ENCODE data around the gene SERPINB1.
"Not testable (repeated sequence)": the region's sequence is repeated elsewhere in the genome, so short reads cannot be mapped to it uniquely, and the experiment has no call there.

Gene SERPINB1

GRCh38 chr6:2853378-2853768 is 11.7 kb upstream of the SERPINB1 start:
- not testable (repeated sequence) for H3K36me3 ChIP-seq (ENCODE audit: control insufficient read depth, insufficient read depth, low read length); H3K4me3 ChIP-seq (ENCODE audit: low read length); H3K27me3 ChIP-seq (ENCODE audit: control insufficient read depth, insufficient read depth, low read length); H3K9me3 ChIP-seq (ENCODE audit: control insufficient read depth, low read length)
- peak overlapping the region; percentile 63 for H3K9ac ChIP-seq (ENCODE audit: low read length)
- H3K4me1 ChIP-seq (ENCODE audit: control insufficient read depth, insufficient read depth, low read length): peaks cover 26% of the 10 kb centered on the region

- H3K4me1 ChIP-seq (ENCODE audit: control insufficient read depth, insufficient read depth, low read length): peaks cover 22% of the 10 kb centered on the region
- H3K9ac ChIP-seq (ENCODE audit: low read length): no peak overlapping the region
Measured at GRCh38 chr6:2852921-2853322, 11.3 kb upstream of the SERPINB1 start.

GRCh38 chr6:2852514-2852855 is 10.8 kb upstream of the SERPINB1 start:
- Histone ChIP-seq H3K36me3 (ENCODE audit: control insufficient read depth, insufficient read depth, low read length) (no peaks in the 10 kb centered on the region), H3K27me3 (ENCODE audit: control insufficient read depth, insufficient read depth, low read length) (no peaks in the 10 kb centered on the region), H3K9me3 (ENCODE audit: control insufficient read depth, low read length) (no peaks in the 10 kb centered on the region), H3K4me3 (ENCODE audit: low read length) (no peak overlapping the region), H3K9ac (ENCODE audit: low read length) (no peak overlapping the region), H3K4me1 (ENCODE audit: control insufficient read depth, insufficient read depth, low read length) (peaks cover 18% of the 10 kb centered on the region)

More at GRCh38 chr6:2852921-2853322, 11.3 kb upstream of the SERPINB1 start:
- no peaks in the 10 kb centered on the region for H3K36me3 ChIP-seq (ENCODE audit: control insufficient read depth, insufficient read depth, low read length)
- H3K9me3 ChIP-seq (ENCODE audit: control insufficient read depth, low read length): no peaks in the 10 kb centered on the region
- H3K4me3 ChIP-seq (ENCODE audit: low read length): no peak overlapping the region
- H3K27me3 ChIP-seq (ENCODE audit: control insufficient read depth, insufficient read depth, low read length): no peaks in the 10 kb centered on the region

- H3K9ac ChIP-seq (ENCODE audit: low read length): no peak overlapping the region
- peaks cover 14% of the 10 kb centered on the region for H3K4me1 ChIP-seq (ENCODE audit: control insufficient read depth, insufficient read depth, low read length)
- H3K4me3 ChIP-seq (ENCODE audit: low read length): no peak overlapping the region
Measured at GRCh38 chr6:2851727-2852513, 10.3 kb upstream of the SERPINB1 start.

GRCh38 chr6:2850538-2851113 is 9.0 kb upstream of the SERPINB1 start:
- peaks cover 19% of the 10 kb centered on the region for H3K4me1 ChIP-seq (ENCODE audit: control insufficient read depth, insufficient read depth, low read length)
- no peak overlapping the region for H3K4me3 ChIP-seq (ENCODE audit: low read length)
- no peak overlapping the region for H3K9ac ChIP-seq (ENCODE audit: low read length)
- no peaks in the 10 kb centered on the region for H3K9me3 ChIP-seq (ENCODE audit: control insufficient read depth, low read length)
- H3K36me3 ChIP-seq (ENCODE audit: control insufficient read depth, insufficient read depth, low read length): no peaks in the 10 kb centered on the region
- H3K27me3 ChIP-seq (ENCODE audit: control insufficient read depth, insufficient read depth, low read length): no peaks in the 10 kb centered on the region

More at GRCh38 chr6:2851727-2852513, 10.3 kb upstream of the SERPINB1 start:
- Histone ChIP-seq H3K27me3 (ENCODE audit: control insufficient read depth, insufficient read depth, low read length) (no peaks in the 10 kb centered on the region), H3K9me3 (ENCODE audit: control insufficient read depth, low read length) (no peaks in the 10 kb centered on the region), H3K36me3 (ENCODE audit: control insufficient read depth, insufficient read depth, low read length) (no peaks in the 10 kb centered on the region)

- no peaks in the 10 kb centered on the region for H3K36me3 ChIP-seq (ENCODE audit: control insufficient read depth, insufficient read depth, low read length)
- peaks cover 12% of the 10 kb centered on the region for H3K4me1 ChIP-seq (ENCODE audit: control insufficient read depth, insufficient read depth, low read length)
- H3K27me3 ChIP-seq (ENCODE audit: control insufficient read depth, insufficient read depth, low read length): no peaks in the 10 kb centered on the region
- no peak overlapping the region for H3K9ac ChIP-seq (ENCODE audit: low read length)
- no peak overlapping the region for H3K4me3 ChIP-seq (ENCODE audit: low read length)
- H3K9me3 ChIP-seq (ENCODE audit: control insufficient read depth, low read length): no peaks in the 10 kb centered on the region
Measured at GRCh38 chr6:2848851-2849250, 7.2 kb upstream of the SERPINB1 start.

GRCh38 chr6:2845880-2846208 is 4.2 kb upstream of the SERPINB1 start:
- Histone ChIP-seq H3K36me3 (ENCODE audit: control insufficient read depth, insufficient read depth, low read length) (no peaks in the 10 kb centered on the region), H3K4me3 (ENCODE audit: low read length) (no peak overlapping the region), H3K9me3 (ENCODE audit: control insufficient read depth, low read length) (no peaks in the 10 kb centered on the region), H3K4me1 (ENCODE audit: control insufficient read depth, insufficient read depth, low read length) (peaks cover 15% of the 10 kb centered on the region), H3K9ac (ENCODE audit: low read length) (peak overlapping the region; percentile 10), H3K27me3 (ENCODE audit: control insufficient read depth, insufficient read depth, low read length) (no peaks in the 10 kb centered on the region)

GRCh38 chr6:2844008-2844407 is 2.3 kb upstream of the SERPINB1 start:
- no peaks in the 10 kb centered on the region for H3K27me3 ChIP-seq (ENCODE audit: control insufficient read depth, insufficient read depth, low read length)
- H3K4me3 ChIP-seq (ENCODE audit: low read length): no peak overlapping the region
- H3K36me3 ChIP-seq (ENCODE audit: control insufficient read depth, insufficient read depth, low read length): no peaks in the 10 kb centered on the region
- H3K4me1 ChIP-seq (ENCODE audit: control insufficient read depth, insufficient read depth, low read length): peaks cover 28% of the 10 kb centered on the region
- H3K9ac ChIP-seq (ENCODE audit: low read length): no peak overlapping the region
- no peaks in the 10 kb centered on the region for H3K9me3 ChIP-seq (ENCODE audit: control insufficient read depth, low read length)

- no peak overlapping the region for H3K4me3 ChIP-seq (ENCODE audit: low read length)
- H3K9ac ChIP-seq (ENCODE audit: low read length): no peak overlapping the region
- no peaks in the 10 kb centered on the region for H3K27me3 ChIP-seq (ENCODE audit: control insufficient read depth, insufficient read depth, low read length)
- no peaks in the 10 kb centered on the region for H3K9me3 ChIP-seq (ENCODE audit: control insufficient read depth, low read length)
- no peaks in the 10 kb centered on the region for H3K36me3 ChIP-seq (ENCODE audit: control insufficient read depth, insufficient read depth, low read length)
- peaks cover 28% of the 10 kb centered on the region for H3K4me1 ChIP-seq (ENCODE audit: control insufficient read depth, insufficient read depth, low read length)
Measured at GRCh38 chr6:2843138-2843740, 1.6 kb upstream of the SERPINB1 start.

- Histone ChIP-seq H3K9ac (ENCODE audit: low read length) (peak overlapping the region; percentile 90), H3K9me3 (ENCODE audit: control insufficient read depth, low read length) (no peaks in the 10 kb centered on the region), H3K36me3 (ENCODE audit: control insufficient read depth, insufficient read depth, low read length) (no peaks in the 10 kb centered on the region), H3K27me3 (ENCODE audit: control insufficient read depth, insufficient read depth, low read length) (no peaks in the 10 kb centered on the region), H3K4me1 (ENCODE audit: control insufficient read depth, insufficient read depth, low read length) (peaks cover 34% of the 10 kb centered on the region), H3K4me3 (ENCODE audit: low read length) (no peak overlapping the region)
Measured at GRCh38 chr6:2842139-2842552, 483 bp upstream of the SERPINB1 start.

- H3K4me3 ChIP-seq (ENCODE audit: low read length): peak overlapping the region; percentile 12
- H3K36me3 ChIP-seq (ENCODE audit: control insufficient read depth, insufficient read depth, low read length): peaks cover 4% of the 10 kb centered on the region
- H3K27me3 ChIP-seq (ENCODE audit: control insufficient read depth, insufficient read depth, low read length): no peaks in the 10 kb centered on the region
- H3K9me3 ChIP-seq (ENCODE audit: control insufficient read depth, low read length): no peaks in the 10 kb centered on the region
- H3K4me1 ChIP-seq (ENCODE audit: control insufficient read depth, insufficient read depth, low read length): peaks cover 31% of the 10 kb centered on the region
- peak overlapping the region; percentile 90 for H3K9ac ChIP-seq (ENCODE audit: low read length)
Measured at GRCh38 chr6:2840749-2841061, 958 bp downstream of the SERPINB1 start.

- peaks cover 36% of the 10 kb centered on the region for H3K4me1 ChIP-seq (ENCODE audit: control insufficient read depth, insufficient read depth, low read length)
- peaks cover 9% of the 10 kb centered on the region for H3K36me3 ChIP-seq (ENCODE audit: control insufficient read depth, insufficient read depth, low read length)
- H3K27me3 ChIP-seq (ENCODE audit: control insufficient read depth, insufficient read depth, low read length): no peaks in the 10 kb centered on the region
- H3K4me3 ChIP-seq (ENCODE audit: low read length): peak overlapping the region; percentile 12
- H3K9ac ChIP-seq (ENCODE audit: low read length): peak overlapping the region; percentile 90
- H3K9me3 ChIP-seq (ENCODE audit: control insufficient read depth, low read length): no peaks in the 10 kb centered on the region
Measured at GRCh38 chr6:2839982-2840748, 1.5 kb downstream of the SERPINB1 start.
